SK-N-SH treated with all-trans-retinoic acid at 6 μM for 48 hours (cell line): ENCODE results near the gene STOM.

Source experiments
- ATAC-seq: fragments of 200-7000 bp; cut with Tn5 transposase; 3 replicates; pipeline ENCODE4 v1.9.1; 2020; ENCODE audit warnings: mild to moderate bottlenecking, moderate library complexity
- ARNTL ChIP-seq: fragments of 450-650 bp; formaldehyde crosslinking; IDR thresholded peaks from 2 replicates; pipeline ENCODE4 v1.5.0; 2020; ENCODE audit warnings: low read depth, mild to moderate bottlenecking, moderate library complexity, borderline replicate concordance
- BACH2 ChIP-seq: fragments of 250-450 bp; sonication (Bioruptor Pico); IDR thresholded peaks from 2 replicates; pipeline ENCODE4 v1.9.0; 2021; ENCODE audit warnings: mild to moderate bottlenecking, borderline replicate concordance
- CREB5 ChIP-seq: fragments of 250-450 bp; sonication (Bioruptor Pico); IDR thresholded peaks from 2 replicates; pipeline ENCODE4 v1.5.1; 2020; ENCODE audit warnings: low read depth, mild to moderate bottlenecking, moderate library complexity
- CSDC2 ChIP-seq: fragments of 250-450 bp; sonication (Bioruptor Pico); IDR thresholded peaks from 2 replicates; pipeline ENCODE4 v1.5.0; 2020; ENCODE audit warnings: mild to moderate bottlenecking, moderate library complexity
- GLIS3 ChIP-seq: fragments of 250-450 bp; sonication (Bioruptor Pico); IDR thresholded peaks from 2 replicates; pipeline ENCODE4 v1.5.0; 2020; ENCODE audit warnings: mild to moderate bottlenecking, moderate library complexity
- ISL1 ChIP-seq: fragments of 250-450 bp; sonication (Bioruptor Pico); IDR thresholded peaks from 2 replicates; pipeline ENCODE4 v2.1.2; 2022; ENCODE audit warnings: mild to moderate bottlenecking, moderate library complexity
- OSR1 ChIP-seq: fragments of 250-450 bp; sonication (Bioruptor Pico); IDR thresholded peaks from 2 replicates; pipeline ENCODE4 v1.8.0; 2022; ENCODE audit warnings: moderate library complexity, mild to moderate bottlenecking, inconsistent platforms
- PPARA ChIP-seq: fragments of 250-450 bp; sonication (Bioruptor Pico); IDR thresholded peaks from 2 replicates; pipeline ENCODE4 v1.5.0; 2020; ENCODE audit warnings: mild to moderate bottlenecking, borderline replicate concordance
- RARB ChIP-seq: fragments of 250-450 bp; sonication (Bioruptor Pico); IDR thresholded peaks from 2 replicates; pipeline ENCODE4 v1.8.0; 2021; ENCODE audit warnings: mild to moderate bottlenecking, moderate library complexity
- SNAI2 ChIP-seq: fragments of 250-450 bp; sonication (Bioruptor Pico); IDR thresholded peaks from 2 replicates; pipeline ENCODE4 v1.5.0; 2020; ENCODE audit warnings: mild to moderate bottlenecking, moderate library complexity
- TCF4 ChIP-seq: fragments of 250-450 bp; sonication (Bioruptor Pico); IDR thresholded peaks from 2 replicates; pipeline ENCODE4 v1.8.0; 2021; ENCODE audit warnings: mild to moderate bottlenecking, moderate library complexity, borderline replicate concordance
- TOX ChIP-seq: fragments of 250-450 bp; sonication (Bioruptor Pico); IDR thresholded peaks from 2 replicates; pipeline ENCODE4 v1.8.0; 2021; ENCODE audit warnings: mild to moderate bottlenecking, moderate library complexity, borderline replicate concordance
- TSHZ2 ChIP-seq: fragments of 250-450 bp; sonication (Bioruptor Pico); IDR thresholded peaks from 2 replicates; pipeline ENCODE4 v1.5.0; 2020; ENCODE audit warnings: mild to moderate bottlenecking, moderate library complexity
- ZC3H10 ChIP-seq: fragments of 250-450 bp; sonication (Bioruptor Pico); IDR thresholded peaks from 2 replicates; pipeline ENCODE4 v1.5.1; 2021; ENCODE audit warnings: mild to moderate bottlenecking, moderate library complexity
- ZFP3 ChIP-seq: fragments of 250-450 bp; sonication (Bioruptor Pico); IDR thresholded peaks from 2 replicates; pipeline ENCODE4 v1.5.0; 2020; ENCODE audit warnings: mild to moderate bottlenecking, moderate library complexity
- ZFP30 ChIP-seq: fragments of 450-650 bp; formaldehyde crosslinking; IDR thresholded peaks from 2 replicates; pipeline ENCODE4 v1.5.0; 2022; ENCODE audit warnings: mild to moderate bottlenecking, moderate library complexity
- ZNF565 ChIP-seq: fragments of 450-650 bp; formaldehyde crosslinking; conservative IDR thresholded peaks from 2 replicates; pipeline ENCODE4 v1.5.0; 2020; ENCODE audit warnings: low read depth, mild to moderate bottlenecking, moderate library complexity
- ZNF70 ChIP-seq: fragments of 450-650 bp; formaldehyde crosslinking; IDR thresholded peaks from 2 replicates; pipeline ENCODE4 v1.5.0; 2020; ENCODE audit warnings: mild to moderate bottlenecking, moderate library complexity
- ZNF8 ChIP-seq: fragments of 450-650 bp; formaldehyde crosslinking; IDR thresholded peaks from 2 replicates; pipeline ENCODE4 v1.5.0; 2020; ENCODE audit warnings: mild to moderate bottlenecking, moderate library complexity
- TF ChIP-seq, protein P1 (sequence below): fragments of 250-450 bp; sonication (Bioruptor Pico); IDR thresholded peaks from 2 replicates; pipeline ENCODE4 v1.8.0; 2021; ENCODE audit warnings: low read depth, mild to moderate bottlenecking, moderate library complexity, borderline replicate concordance
- TF ChIP-seq, protein P2 (sequence below): fragments of 250-450 bp; sonication (Bioruptor Pico); IDR thresholded peaks from 2 replicates; pipeline ENCODE4 v1.8.0; 2020; ENCODE audit warnings: mild to moderate bottlenecking, moderate library complexity, borderline replicate concordance

The STOM gene

GRCh38 chr9:121395558-121395957 lies 25.5 kb upstream of the STOM start:
- no peak for ATAC-seq
- TF ChIP-seq ZFP3 (CRISPR knock-in tag) (no peak), CREB5 (CRISPR knock-in tag) (no peak), GLIS3 (no peak), CSDC2 (CRISPR knock-in tag) (no peak), ARNTL (CRISPR knock-in tag) (no peak), ISL1 (CRISPR knock-in tag) (no peak), ZC3H10 (CRISPR knock-in tag) (no peak), TSHZ2 (CRISPR knock-in tag) (no peak), TOX (CRISPR knock-in tag) (no peak), ZFP30 (CRISPR knock-in tag) (no peak), TCF4 (no peak), RARB (CRISPR knock-in tag) (no peak), PPARA (CRISPR knock-in tag) (no peak), ZNF565 (CRISPR knock-in tag) (no peak), ZNF8 (no peak), BACH2 (CRISPR knock-in tag) (no peak), OSR1 (CRISPR knock-in tag) (no peak), ZNF70 (no peak)
- TF ChIP-seq, protein P1, sequence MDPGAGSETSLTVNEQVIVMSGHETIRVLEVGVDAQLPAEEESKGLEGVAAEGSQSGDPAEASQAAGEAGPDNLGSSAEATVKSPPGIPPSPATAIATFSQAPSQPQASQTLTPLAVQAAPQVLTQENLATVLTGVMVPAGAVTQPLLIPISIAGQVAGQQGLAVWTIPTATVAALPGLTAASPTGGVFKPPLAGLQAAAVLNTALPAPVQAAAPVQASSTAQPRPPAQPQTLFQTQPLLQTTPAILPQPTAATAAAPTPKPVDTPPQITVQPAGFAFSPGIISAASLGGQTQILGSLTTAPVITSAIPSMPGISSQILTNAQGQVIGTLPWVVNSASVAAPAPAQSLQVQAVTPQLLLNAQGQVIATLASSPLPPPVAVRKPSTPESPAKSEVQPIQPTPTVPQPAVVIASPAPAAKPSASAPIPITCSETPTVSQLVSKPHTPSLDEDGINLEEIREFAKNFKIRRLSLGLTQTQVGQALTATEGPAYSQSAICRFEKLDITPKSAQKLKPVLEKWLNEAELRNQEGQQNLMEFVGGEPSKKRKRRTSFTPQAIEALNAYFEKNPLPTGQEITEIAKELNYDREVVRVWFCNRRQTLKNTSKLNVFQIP = no peak
- TF ChIP-seq, protein P2, sequence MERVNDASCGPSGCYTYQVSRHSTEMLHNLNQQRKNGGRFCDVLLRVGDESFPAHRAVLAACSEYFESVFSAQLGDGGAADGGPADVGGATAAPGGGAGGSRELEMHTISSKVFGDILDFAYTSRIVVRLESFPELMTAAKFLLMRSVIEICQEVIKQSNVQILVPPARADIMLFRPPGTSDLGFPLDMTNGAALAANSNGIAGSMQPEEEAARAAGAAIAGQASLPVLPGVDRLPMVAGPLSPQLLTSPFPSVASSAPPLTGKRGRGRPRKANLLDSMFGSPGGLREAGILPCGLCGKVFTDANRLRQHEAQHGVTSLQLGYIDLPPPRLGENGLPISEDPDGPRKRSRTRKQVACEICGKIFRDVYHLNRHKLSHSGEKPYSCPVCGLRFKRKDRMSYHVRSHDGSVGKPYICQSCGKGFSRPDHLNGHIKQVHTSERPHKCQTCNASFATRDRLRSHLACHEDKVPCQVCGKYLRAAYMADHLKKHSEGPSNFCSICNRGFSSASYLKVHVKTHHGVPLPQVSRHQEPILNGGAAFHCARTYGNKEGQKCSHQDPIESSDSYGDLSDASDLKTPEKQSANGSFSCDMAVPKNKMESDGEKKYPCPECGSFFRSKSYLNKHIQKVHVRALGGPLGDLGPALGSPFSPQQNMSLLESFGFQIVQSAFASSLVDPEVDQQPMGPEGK (CRISPR knock-in tag) = no peak

DNA sequence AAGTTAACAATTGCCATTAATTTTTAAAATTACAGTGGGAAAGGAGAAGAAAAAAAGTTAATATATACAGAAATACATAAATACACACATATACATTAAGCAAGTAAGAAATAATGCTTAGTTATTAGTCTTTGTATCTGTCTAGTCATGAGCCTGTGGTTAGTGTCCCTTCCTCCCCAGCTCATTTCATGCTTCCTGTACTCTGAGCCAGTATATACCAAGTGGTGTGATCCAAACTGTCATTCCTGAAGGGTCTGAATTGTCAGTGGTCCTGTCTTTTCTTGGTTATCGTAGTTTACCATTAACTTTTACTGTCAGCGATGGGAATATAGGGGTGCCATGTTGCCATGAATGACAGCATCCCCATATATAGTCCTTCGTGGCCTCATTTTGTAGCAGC lies 24.2 kb upstream of the STOM start:
- no peak for ATAC-seq
- TF ChIP-seq ARNTL (CRISPR knock-in tag) (no peak), ZNF8 (no peak), TSHZ2 (CRISPR knock-in tag) (no peak), CREB5 (CRISPR knock-in tag) (no peak), ZNF70 (no peak), OSR1 (CRISPR knock-in tag) (no peak), TOX (CRISPR knock-in tag) (no peak), SNAI2 (no peak), TCF4 (no peak)
